DMS53 treated with DMSO at 0.1 percent for 48 hours (cell line): Measurements from ENCODE around the gene CPED1.
A peak's percentile ranks its signal among the peaks of the same experiment; 100 is the strongest.
"Not testable (repeated sequence)": the region's sequence is repeated elsewhere in the genome, so short reads cannot be mapped to it uniquely, and the experiment has no call there.

Experiments used
- DNase-seq: peaks from one replicate; lab custom pipeline; 2025; ENCODE audit not compliant: unreplicated experiment; lab: John Stamatoyannopoulos, UW

Gene CPED1

DNA sequence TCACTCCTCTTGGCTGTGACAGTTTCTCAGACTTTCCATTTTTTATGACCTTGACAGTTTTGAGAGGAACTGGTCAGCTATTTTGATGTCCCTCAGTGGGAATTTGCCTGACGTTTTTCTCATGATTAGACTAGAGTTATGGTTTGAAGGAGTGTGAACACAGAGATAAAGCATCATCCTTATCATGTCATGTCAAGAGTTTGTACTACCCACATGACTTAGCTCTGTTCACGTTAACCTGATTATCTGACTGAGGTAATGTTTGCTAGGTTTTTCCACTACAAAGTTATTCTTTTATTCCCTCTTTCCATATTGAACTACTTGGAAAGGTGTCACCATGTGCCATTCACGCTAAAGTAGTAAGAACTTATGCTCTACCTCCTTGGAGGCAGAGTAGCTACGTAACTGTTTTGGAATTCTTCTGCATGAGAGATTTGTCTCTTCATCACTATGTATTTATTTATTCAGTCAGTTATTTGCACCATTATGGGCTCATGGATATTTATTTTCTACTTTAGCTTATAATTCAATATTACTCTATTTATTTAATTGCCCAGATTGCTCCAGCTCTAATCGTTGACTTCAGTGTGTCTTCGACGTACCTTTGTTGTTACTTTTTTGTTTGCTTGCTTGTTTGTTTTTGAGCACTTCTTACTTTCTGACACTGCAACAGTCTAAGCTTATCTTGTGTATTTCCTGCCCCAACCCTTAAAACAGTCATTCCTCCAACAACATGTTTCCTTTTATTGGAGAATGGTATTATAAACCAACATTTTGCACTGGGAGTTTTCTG is 50.4 kb downstream of the CPED1 start:
- DNase-seq, result no peak

DNA sequence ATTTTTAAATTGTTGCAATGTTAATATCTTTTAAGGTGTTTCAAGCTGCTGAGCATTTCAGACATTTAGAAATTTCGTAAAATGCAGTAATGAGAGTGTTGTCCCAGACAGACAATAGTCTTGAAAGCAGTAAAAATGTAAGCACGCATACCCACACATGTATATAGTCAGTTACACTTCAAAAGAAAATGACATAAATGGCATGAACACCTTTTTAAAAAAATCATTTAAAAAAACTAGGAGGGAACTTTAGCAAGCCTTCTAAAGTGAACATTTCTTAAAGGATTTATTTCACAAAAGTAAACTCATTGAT is 51.0 kb downstream of the CPED1 start:
- no peak for DNase-seq

DNA sequence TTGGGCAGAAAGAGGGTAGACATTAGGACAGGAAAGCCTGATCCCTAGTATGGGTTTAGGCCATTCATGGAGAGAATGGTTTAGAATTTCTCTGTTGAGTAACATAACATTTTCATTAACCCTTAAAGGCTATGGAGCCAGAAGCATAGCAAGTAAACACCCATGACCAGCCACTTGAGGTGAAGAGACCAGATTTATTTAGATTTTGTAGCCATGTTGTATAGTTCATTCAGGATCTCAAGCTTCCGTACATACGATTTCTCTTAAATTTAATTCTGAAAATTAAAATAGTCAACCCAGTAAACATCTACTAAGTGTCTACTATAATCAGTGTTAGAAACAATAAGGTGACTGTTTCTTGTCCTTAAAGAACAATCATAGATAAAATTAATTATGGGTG is 51.5 kb downstream of the CPED1 start:
- no peak for DNase-seq

DNA sequence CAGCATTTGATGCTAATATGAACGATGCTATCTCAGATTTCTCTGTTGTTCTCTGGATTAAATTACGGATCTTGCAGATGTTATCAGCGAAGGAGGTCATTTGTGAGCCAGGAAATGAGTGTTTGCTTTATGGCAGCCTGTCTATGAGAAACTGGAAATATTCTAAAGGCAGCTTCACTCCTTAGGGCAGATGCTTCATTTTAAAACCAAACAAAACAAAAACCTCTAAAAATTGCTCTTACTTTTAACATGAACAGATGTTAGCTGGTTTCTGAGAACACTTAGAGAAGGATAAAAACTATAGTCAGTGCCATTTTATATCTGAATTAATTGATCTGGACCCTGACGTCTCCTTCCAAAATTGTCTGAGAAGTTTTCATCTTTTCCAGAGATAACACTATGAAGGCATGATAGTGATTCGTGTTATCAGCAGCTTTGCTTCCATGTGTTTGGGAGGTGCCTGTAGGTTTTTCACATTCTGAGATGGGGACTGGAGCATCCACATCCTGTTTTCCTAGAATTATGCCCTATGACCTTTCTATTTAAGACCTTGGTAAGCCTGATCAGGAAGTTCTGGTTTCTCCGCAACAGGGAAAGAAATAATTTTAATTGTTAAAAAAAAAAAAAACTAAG is 53.1 kb downstream of the CPED1 start:
- peak; percentile 72 for DNase-seq

DNA sequence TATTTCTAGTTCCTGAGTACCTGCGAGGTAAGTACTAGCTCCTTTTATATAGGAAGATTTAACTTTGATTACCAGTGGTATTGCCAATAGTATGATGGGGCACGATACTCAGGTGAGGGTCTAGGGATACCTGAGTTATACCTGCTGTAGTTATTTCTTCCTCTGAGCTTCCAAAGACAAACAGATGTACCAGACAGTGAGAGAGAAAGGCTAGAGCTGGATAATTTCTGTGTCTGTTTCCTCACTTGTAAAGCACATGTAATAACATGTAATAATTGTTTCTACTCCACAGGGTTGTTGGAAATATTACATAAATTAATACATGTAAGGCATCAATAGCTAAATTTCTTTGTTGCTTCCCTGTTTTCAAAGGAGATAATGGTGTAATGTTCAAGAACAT is 53.7 kb downstream of the CPED1 start:
- DNase-seq, result no peak

DNA sequence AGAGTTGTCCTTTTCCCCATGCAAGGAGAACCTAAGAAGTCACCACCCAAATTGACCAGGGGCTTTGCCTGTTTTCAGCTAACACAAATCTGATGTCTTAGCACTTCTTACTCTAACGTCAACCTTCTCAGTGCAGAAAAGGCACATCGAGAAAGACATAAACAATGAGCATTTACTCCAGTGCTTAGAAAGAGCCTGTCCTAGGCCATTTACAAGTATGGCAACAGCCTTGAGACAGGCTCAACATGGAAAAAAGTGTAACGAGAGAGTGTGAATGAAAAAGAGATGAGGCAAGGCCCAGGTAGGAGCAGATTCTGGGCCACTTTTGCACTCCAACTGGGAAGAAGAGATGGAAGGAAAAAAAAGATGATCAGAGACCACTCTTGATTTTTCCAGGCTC is 54.4 kb downstream of the CPED1 start:
- no peak for DNase-seq

DNA sequence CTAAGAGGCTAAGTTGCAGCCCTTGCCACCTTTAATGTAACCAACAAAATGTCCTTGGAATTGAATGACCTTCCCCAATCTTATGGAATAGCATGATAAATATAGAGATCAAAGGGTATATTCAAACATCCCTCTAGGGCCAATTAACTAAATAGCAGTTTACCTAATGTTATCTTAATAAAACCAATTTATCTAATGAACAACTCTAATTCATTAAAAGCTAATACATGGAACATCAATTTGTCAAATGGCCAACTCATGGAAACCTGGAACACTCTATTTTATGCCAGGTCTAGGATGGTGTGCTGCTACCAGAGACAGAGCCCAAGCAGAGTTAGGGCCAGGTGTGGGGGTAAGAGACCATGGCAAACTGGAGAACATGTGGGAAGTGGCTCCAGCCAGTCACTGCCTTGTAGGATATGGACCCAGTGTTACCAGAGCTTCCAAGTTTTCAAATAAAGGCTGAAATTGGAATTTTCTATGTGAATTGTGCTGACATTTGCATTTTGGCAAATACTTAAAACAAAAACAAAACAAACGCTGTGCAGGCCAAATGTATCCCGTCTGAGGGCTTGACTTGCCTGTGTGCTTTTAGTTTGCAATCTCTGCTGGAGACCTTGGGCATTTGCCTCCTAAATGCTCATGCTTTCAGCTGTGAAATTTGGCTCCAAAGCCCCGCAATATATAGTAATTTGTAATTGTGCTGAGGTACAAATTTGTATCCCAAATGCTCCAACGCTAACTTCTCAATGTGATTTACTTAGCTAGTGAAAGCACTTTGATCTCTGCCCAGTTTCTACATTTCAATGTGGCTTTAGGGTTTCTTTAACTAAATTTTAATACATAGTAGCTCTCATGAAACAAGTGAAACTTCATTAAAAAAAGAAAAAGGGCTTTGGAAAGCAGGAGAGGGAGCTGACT is 55.1 kb downstream of the CPED1 start:
- no peak for DNase-seq

DNA sequence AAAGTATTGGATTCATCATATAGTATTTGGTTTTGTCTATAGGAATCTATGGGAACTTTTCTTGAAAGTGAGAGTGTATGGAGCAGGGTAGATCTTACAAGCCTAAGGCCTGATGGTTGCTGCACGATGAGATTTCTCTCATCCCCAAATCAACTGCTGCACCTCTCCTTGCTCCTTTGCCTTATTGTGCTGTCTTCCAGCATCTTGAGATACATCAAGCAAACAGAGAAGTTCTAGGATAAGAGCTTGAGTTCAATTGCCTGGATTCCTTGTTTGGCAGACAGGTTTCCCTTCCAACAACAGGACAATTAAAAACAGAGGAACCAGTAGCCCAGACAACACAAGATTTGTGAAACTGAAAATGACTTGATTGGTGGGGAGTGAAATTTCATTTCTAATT is 56.6 kb downstream of the CPED1 start:
- no peak for DNase-seq

DNA sequence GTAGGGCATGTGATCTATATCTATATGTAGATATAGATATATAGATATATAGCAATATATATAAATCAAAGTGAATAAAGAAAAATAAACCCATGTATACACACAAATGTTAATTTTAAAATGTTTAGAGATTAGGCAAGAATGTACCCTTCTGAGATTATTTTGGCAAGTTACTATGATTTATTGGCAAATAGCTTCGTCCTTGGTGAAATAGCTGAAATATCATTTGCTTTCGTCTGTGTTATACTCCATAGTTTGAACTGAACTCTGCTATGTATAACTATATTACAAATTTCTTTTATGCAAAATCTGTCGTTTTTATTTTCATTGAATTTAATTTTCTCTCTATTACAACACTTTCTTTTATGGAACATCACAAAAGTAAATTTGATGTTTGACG is 57.5 kb downstream of the CPED1 start:
- DNase-seq, result no peak

DNA sequence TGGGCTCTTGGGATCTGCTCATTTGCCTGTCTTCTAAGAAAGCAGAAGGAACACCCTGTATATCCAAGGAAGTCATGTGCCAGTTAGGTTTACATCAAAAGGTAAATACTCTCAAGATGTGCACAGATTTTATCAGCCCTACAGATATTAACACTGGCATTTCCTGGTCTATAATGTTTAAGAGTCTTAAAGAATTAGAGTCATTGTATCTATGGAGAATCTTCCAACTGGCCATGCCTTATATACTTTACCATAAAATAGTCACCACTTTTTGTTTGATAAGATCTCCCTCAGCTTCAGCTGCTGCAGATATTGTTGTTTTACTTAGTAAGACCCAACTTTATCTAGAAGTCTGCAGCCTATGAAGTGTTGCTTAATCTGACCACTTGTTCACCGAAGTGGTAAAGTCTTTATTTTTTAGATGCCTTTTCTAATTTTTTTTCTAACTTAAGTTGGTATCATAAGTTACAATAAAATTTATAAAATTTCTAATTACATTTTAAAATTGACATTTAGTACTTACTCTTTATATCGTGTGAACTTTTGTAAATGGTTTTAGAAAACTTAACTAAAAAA is 58.5 kb downstream of the CPED1 start:
- no peak for DNase-seq

DNA sequence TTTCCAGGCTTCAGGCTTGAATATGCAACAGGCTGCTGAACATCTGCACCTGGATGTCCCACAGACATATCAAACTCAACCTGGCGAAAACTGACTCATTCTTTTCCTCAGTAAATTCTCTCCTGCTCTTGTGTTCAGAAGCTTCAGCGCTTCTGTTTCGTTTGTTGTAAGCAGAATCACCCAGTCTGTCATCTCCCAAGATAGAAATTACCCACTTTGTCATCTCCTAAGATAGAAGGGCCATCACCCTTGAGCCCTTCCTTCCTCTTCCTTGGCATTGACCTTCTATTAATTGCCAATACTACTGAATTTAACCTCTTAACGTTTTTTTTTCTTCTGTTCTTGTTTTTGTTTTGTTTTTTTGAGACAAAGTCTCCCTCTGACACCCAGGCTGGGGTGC is 59.7 kb downstream of the CPED1 start:
- no peak for DNase-seq

DNA sequence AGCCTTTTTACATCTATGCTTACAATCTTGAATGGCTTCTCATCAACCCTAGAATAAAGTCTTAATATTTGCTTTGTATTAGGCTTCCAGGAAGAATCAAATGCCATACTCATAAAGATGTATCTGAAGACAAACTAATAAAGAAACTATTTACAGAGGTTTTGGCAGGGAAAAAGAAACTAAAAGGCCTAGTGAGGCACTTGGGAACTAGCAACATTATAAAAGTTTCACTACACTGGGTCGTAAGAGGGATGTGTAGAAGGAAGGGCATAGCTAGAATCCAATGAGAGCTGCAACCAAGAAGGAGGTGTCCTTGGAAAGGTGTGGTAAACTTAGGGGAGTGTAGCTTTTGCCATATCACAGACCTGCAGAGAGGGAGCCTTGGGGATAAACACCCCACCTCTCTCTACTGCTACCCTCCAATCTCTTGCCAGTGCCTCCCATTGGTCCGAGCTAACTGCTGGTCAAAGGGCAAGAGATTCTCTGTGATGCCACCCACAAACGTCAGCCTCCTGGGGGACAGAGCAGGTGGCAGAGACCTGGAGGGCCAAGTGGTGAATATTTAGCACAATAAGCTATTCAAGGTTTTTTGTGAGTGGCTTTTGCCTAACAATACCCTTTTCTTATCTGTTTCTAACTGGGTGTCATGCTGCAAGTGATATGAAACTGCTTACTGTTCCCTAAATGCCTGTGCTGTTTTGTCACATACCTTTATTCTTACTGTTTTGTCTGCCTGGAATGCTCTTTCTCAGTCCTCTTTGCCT is 60.7 kb downstream of the CPED1 start:
- DNase-seq, result no peak

DNA sequence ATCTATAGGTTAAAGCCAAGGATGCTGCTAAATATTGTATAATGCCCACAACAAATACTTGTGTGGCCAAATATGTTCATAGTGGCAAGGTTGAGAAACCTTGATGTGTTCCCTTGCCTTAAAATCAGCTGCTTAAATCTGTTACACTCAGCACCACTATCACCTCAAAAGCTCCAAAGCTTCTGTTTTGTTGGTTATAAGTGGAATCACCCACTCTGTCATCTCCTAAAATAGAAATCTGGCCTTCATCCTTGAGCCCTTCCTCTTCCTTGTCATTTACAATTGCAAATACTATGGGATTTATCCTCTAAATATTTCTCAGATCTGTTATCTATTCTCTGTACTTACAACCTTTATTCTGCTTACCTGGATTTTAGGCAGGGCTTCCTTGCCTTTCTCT is 61.4 kb downstream of the CPED1 start:
- no peak for DNase-seq

DNA sequence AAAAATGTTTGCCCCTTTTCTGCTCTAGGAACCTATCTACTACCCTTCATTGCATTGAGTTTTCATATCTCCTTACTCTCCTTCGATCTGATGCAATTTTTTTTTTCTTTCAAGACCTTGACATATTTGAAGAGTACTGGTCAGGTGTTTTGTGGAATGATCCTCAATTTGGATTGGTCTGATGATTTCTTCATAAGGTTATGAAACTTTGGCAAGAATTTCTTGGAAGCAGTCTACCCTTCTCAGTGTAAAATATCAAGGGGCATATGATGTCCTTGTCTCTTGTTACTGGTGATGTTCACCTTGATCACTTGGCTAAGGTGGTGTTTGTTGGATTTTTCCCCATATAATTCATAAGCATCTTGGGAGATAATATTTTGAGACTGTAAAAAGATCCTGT is 64.7 kb downstream of the CPED1 start:
- DNase-seq, result no peak

DNA sequence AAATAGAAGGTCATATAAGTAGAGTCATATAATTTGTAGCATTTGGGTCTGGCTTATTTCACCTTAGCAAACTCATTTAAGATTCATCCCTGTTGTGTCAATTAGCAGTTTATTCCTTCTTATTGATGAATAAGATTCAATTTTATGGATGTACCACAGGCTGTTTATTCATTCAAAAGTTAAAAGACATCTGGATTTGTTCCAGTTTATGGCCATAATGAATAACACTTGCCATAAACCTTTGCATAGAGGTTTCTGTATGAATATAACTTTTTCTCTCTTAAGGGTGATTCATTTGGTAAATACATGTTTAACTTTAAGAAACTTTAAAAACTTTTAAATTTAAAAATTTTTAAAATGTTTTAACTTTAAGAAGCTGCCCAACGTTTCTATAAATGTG is 66.4 kb downstream of the CPED1 start:
- no peak for DNase-seq

DNA sequence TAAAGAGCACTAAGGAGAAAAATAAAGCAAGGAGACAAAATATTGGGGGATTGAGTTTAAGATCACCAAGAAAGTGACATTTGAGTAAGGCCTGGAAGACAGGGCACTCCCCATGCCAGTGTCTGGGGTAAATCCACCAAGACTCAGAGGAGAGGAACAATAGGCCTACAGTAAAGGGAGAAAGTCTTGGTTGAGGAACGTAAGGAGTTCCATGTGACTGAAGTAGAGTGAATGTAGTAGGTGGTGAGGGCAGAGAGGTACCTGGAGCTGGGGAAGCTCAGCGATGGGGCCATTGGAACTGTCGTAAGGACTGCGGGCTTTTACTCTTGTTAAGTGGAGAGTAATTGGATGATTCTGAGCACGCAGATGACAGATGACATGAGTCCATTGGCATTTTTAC is 69.4 kb downstream of the CPED1 start:
- DNase-seq, result no peak

DNA sequence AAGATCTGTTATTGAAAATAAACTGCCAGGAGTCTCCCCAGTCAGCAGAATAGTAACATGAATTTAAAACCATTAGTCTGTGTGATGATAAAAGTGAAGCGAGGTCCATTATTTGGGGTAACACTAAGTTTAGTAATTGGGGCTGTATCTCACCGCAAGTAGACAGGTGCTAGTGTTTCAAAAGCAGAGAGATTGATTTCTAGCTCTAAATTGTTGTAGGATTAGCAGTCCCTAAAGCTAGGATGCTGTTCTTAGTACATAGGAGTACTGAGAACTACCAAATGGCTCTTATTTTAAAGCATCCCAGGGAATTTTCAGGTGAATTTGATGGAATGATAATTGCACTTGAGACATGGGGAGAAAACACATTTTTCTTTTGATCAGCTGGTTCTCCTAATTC is 70.5 kb downstream of the CPED1 start:
- no peak for DNase-seq

DNA sequence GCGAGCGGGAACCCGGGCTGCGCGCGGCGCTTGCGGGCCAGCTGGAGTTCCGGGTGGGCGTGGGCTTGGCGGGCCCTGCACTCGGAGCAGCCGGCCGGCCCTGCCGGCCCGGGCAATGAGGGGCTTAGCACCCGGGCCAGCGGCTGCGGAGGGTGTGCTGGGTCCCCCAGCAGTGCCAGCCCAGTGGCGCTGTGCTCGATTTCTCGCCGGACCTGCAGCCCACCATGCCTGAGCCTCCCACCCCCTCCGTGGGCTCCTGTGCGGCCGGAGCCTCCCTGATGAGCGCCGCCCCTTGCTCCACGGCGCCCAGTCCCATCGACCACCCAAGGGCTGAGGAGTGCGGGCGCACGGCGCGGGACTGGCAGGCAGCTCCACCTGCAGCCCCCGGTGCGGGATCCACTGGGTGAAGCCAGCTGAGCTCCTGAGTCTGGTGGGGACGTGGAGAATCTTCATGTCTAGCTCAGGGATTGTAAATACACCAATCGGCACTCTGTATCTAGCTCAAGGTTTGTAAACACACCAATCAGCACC is 71.5 kb downstream of the CPED1 start:
- DNase-seq, result not testable (repeated sequence)

DNA sequence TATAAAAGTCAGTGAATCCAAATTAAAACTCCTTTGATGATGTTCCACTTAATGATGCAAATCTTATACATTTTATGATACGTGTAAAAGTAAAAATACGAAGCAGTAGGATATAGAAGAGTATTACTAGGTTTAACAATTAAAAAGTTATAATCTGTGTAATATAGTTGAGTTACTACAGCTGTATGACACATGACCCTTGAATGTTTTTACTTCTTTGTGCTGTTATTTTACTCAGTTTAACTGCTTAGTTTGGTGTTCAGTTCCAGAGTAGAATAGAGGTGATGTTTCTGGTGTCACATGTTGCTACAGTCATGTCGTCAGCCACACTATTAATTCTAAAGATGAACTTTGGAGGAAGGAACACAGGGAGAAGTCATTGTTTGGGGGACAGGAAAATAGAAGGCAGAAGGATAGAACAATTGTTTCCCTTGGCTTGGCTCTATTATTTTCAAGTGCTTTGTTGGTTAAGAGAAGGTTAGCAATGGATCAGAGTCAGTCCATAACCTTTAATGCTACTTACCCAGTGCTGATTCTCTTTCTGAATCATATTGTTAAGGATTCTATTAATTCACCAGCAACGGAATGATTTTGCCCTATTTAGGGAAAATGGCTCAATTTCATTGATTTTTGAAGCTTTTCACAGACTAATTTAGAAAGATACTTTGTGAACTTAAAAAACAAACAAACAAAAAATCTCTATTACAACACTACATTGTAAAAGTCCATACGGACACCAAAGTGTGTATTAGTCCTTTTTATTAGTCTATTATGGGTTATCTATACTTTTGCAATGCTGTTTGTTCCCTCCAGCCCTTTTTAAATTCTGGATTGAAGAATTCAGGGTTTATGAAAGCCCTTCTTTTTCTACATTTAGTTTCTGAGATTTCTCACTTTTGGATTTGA is 73.4 kb downstream of the CPED1 start:
- no peak for DNase-seq
